ENCODE results near the gene HLA-B.

DNA sequence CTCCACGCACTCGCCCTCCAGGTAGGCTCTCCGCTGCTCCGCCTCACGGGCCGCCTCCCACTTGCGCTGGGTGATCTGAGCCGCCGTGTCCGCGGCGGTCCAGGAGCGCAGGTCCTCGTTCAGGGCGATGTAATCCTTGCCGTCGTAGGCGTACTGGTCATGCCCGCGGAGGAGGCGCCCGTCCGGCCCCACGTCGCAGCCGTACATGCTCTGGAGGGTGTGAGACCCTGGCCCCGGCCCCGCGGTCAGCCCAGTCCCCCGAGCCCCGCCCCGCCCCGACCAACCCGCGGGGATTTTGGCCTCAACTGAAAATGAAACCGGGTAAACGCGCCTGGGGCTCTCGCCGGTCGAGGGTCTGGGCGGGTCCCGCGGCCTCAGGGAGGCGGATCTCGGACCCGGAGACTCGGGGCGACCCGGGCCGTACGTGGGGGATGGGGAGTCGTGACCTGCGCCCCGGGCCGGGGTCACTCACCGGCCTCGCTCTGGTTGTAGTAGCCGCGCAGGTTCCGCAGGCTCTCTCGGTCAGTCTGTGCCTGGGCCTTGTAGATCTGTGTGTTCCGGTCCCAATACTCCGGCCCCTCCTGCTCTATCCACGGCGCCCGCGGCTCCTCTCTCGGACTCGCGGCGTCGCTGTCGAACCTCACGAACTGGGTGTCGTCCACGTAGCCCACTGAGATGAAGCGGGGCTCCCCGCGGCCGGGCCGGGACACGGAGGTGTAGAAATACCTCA is 598 bp downstream of the HLA-B start:
- TF ChIP-seq, protein P1, sequence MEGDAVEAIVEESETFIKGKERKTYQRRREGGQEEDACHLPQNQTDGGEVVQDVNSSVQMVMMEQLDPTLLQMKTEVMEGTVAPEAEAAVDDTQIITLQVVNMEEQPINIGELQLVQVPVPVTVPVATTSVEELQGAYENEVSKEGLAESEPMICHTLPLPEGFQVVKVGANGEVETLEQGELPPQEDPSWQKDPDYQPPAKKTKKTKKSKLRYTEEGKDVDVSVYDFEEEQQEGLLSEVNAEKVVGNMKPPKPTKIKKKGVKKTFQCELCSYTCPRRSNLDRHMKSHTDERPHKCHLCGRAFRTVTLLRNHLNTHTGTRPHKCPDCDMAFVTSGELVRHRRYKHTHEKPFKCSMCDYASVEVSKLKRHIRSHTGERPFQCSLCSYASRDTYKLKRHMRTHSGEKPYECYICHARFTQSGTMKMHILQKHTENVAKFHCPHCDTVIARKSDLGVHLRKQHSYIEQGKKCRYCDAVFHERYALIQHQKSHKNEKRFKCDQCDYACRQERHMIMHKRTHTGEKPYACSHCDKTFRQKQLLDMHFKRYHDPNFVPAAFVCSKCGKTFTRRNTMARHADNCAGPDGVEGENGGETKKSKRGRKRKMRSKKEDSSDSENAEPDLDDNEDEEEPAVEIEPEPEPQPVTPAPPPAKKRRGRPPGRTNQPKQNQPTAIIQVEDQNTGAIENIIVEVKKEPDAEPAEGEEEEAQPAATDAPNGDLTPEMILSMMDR (IDR thresholded peaks at IDR 0.05): no peak
- TF ChIP-seq POLR2A (IDR thresholded peaks at IDR 0.05): no peak

Data from Peyer's patch (tissue), 4 donors.